ENCODE results near the gene CFAP97D1. TPM values are rescaled to one million over a fixed set of nuclear protein-coding genes. Genes with fewer than 3 reads are reported as not detected.

Gene CFAP97D1
- total RNA-seq (not detected), total RNA-seq (0 to 0.15 reads per million in 2 donors)

GRCh38 chr17:43780135-43780534 lies at the start of gene CFAP97D1:
CFAP97D1 (plus strand) TSS chr17:43780435; CDS start chr17:43780463, 28 bp downstream.
- DNase-seq = no peak
- Mint-ChIP-seq H3K4me1 (peaks cover 10% of the 10 kb centered on the region), H3K36me3 (ENCODE audit: low read depth) (peaks cover 2% of the 10 kb centered on the region), H3K27ac (no peak within 1 kb of the TSS), H3K27me3 (peaks cover 46% of the 10 kb centered on the region), H3K4me3 (peak within 1 kb of the TSS; percentile 84)
- ATAC-seq = no peak
- H3K9me3 ChIP-seq (ENCODE audit: control insufficient read depth, low read length, poor library complexity, severe bottlenecking) = no peaks in the 10 kb centered on the region

- no peaks in the 10 kb centered on the region for H3K9me3 ChIP-seq (ENCODE audit: control insufficient read depth, low read length, poor library complexity, severe bottlenecking)
- H3K27me3 Mint-ChIP-seq = peaks cover 25% of the 10 kb centered on the region
- peaks cover 4% of the 10 kb centered on the region for H3K36me3 Mint-ChIP-seq (ENCODE audit: low read depth)
- H3K4me1 Mint-ChIP-seq = no peaks in the 10 kb centered on the region
- H3K27ac Mint-ChIP-seq = no peak overlapping the region
- DNase-seq (no peak), ATAC-seq (no peak)
- no peak overlapping the region for H3K4me3 Mint-ChIP-seq
These were observed 47.3 kb upstream of the CFAP97D1 start for GRCh38 chr17:43732958-43733357.

GRCh38 chr17:43733956-43734355 lies 46.3 kb upstream of the CFAP97D1 start:
- H3K9me3 ChIP-seq (ENCODE audit: control insufficient read depth, low read length, poor library complexity, severe bottlenecking) = no peaks in the 10 kb centered on the region
- H3K27me3 Mint-ChIP-seq = peaks cover 33% of the 10 kb centered on the region
- no peak for DNase-seq
- H3K36me3 Mint-ChIP-seq (ENCODE audit: low read depth) = peaks cover 4% of the 10 kb centered on the region
- ATAC-seq = no peak
- no peak overlapping the region for H3K4me3 Mint-ChIP-seq
- H3K27ac Mint-ChIP-seq = no peak overlapping the region
- H3K4me1 Mint-ChIP-seq = no peaks in the 10 kb centered on the region

- no peaks in the 10 kb centered on the region for H3K9me3 ChIP-seq (ENCODE audit: control insufficient read depth, low read length, poor library complexity, severe bottlenecking)
- ATAC-seq (no peak), DNase-seq (no peak)
- Mint-ChIP-seq H3K4me1 (no peaks in the 10 kb centered on the region), H3K27ac (no peak overlapping the region), H3K4me3 (no peak overlapping the region), H3K27me3 (peaks cover 37% of the 10 kb centered on the region), H3K36me3 (ENCODE audit: low read depth) (peaks cover 4% of the 10 kb centered on the region)
These were observed 45.9 kb upstream of the CFAP97D1 start for GRCh38 chr17:43734376-43734775.

- Mint-ChIP-seq H3K27ac (no peak overlapping the region), H3K4me1 (no peaks in the 10 kb centered on the region), H3K4me3 (no peak overlapping the region), H3K36me3 (ENCODE audit: low read depth) (peaks cover 5% of the 10 kb centered on the region), H3K27me3 (peaks cover 54% of the 10 kb centered on the region)
- no peak for DNase-seq
- ATAC-seq = no peak
- no peaks in the 10 kb centered on the region for H3K9me3 ChIP-seq (ENCODE audit: control insufficient read depth, low read length, poor library complexity, severe bottlenecking)
These were observed 43.8 kb upstream of the CFAP97D1 start for GRCh38 chr17:43736389-43736788.

- H3K27ac Mint-ChIP-seq = no peak overlapping the region
- H3K4me3 Mint-ChIP-seq = no peak overlapping the region
- peaks cover 61% of the 10 kb centered on the region for H3K27me3 Mint-ChIP-seq
- peaks cover 5% of the 10 kb centered on the region for H3K36me3 Mint-ChIP-seq (ENCODE audit: low read depth)
- DNase-seq (no peak), ATAC-seq (no peak)
- H3K4me1 Mint-ChIP-seq = no peaks in the 10 kb centered on the region
- H3K9me3 ChIP-seq (ENCODE audit: control insufficient read depth, low read length, poor library complexity, severe bottlenecking) = no peaks in the 10 kb centered on the region
These were observed 42.5 kb upstream of the CFAP97D1 start for GRCh38 chr17:43737722-43738121.

GRCh38 chr17:43740541-43740940 lies 39.7 kb upstream of the CFAP97D1 start:
- peaks cover 10% of the 10 kb centered on the region for H3K36me3 Mint-ChIP-seq (ENCODE audit: low read depth)
- no peak for ATAC-seq
- no peaks in the 10 kb centered on the region for H3K9me3 ChIP-seq (ENCODE audit: control insufficient read depth, low read length, poor library complexity, severe bottlenecking)
- H3K27ac Mint-ChIP-seq = no peak overlapping the region
- H3K27me3 Mint-ChIP-seq = peaks cover 79% of the 10 kb centered on the region
- no peak for DNase-seq
- peaks cover 4% of the 10 kb centered on the region for H3K4me1 Mint-ChIP-seq
- no peak overlapping the region for H3K4me3 Mint-ChIP-seq

GRCh38 chr17:43741636-43742035 lies 38.6 kb upstream of the CFAP97D1 start:
- Mint-ChIP-seq H3K4me1 (peaks cover 4% of the 10 kb centered on the region), H3K27me3 (peaks cover 86% of the 10 kb centered on the region), H3K4me3 (no peak overlapping the region), H3K36me3 (ENCODE audit: low read depth) (peaks cover 10% of the 10 kb centered on the region), H3K27ac (no peak overlapping the region)
- DNase-seq = no peak
- H3K9me3 ChIP-seq (ENCODE audit: control insufficient read depth, low read length, poor library complexity, severe bottlenecking) = no peaks in the 10 kb centered on the region
- ATAC-seq = no peak

GRCh38 chr17:43745541-43745940 lies 34.7 kb upstream of the CFAP97D1 start:
- no peak overlapping the region for H3K27ac Mint-ChIP-seq
- peaks cover 10% of the 10 kb centered on the region for H3K36me3 Mint-ChIP-seq (ENCODE audit: low read depth)
- no peaks in the 10 kb centered on the region for H3K9me3 ChIP-seq (ENCODE audit: control insufficient read depth, low read length, poor library complexity, severe bottlenecking)
- no peak for ATAC-seq
- H3K4me1 Mint-ChIP-seq = peaks cover 4% of the 10 kb centered on the region
- no peak for DNase-seq
- peaks cover 83% of the 10 kb centered on the region for H3K27me3 Mint-ChIP-seq
- H3K4me3 Mint-ChIP-seq = no peak overlapping the region

GRCh38 chr17:43750153-43750552 lies 30.1 kb upstream of the CFAP97D1 start:
- H3K9me3 ChIP-seq (ENCODE audit: control insufficient read depth, low read length, poor library complexity, severe bottlenecking) = no peaks in the 10 kb centered on the region
- Mint-ChIP-seq H3K27me3 (peaks cover 81% of the 10 kb centered on the region), H3K4me1 (no peaks in the 10 kb centered on the region), H3K4me3 (no peak overlapping the region), H3K36me3 (ENCODE audit: low read depth) (peaks cover 5% of the 10 kb centered on the region), H3K27ac (no peak overlapping the region)
- DNase-seq = no peak
- no peak for ATAC-seq

- H3K4me1 Mint-ChIP-seq = no peaks in the 10 kb centered on the region
- ATAC-seq (no peak), DNase-seq (no peak)
- peaks cover 81% of the 10 kb centered on the region for H3K27me3 Mint-ChIP-seq
- no peak overlapping the region for H3K4me3 Mint-ChIP-seq
- H3K36me3 Mint-ChIP-seq (ENCODE audit: low read depth) = peaks cover 5% of the 10 kb centered on the region
- no peak overlapping the region for H3K27ac Mint-ChIP-seq
- H3K9me3 ChIP-seq (ENCODE audit: control insufficient read depth, low read length, poor library complexity, severe bottlenecking) = no peaks in the 10 kb centered on the region
These were observed 26.6 kb upstream of the CFAP97D1 start for GRCh38 chr17:43753493-43754129.

- Mint-ChIP-seq H3K27me3 (peaks cover 79% of the 10 kb centered on the region), H3K4me1 (no peaks in the 10 kb centered on the region), H3K36me3 (ENCODE audit: low read depth) (peaks cover 5% of the 10 kb centered on the region), H3K4me3 (no peak overlapping the region), H3K27ac (no peak overlapping the region)
- no peaks in the 10 kb centered on the region for H3K9me3 ChIP-seq (ENCODE audit: control insufficient read depth, low read length, poor library complexity, severe bottlenecking)
- DNase-seq (no peak), ATAC-seq (no peak)
These were observed 25.3 kb upstream of the CFAP97D1 start for GRCh38 chr17:43754947-43755346.

- H3K9me3 ChIP-seq (ENCODE audit: control insufficient read depth, low read length, poor library complexity, severe bottlenecking) = no peaks in the 10 kb centered on the region
- H3K27ac Mint-ChIP-seq = no peak overlapping the region
- ATAC-seq (no peak), DNase-seq (no peak)
- peaks cover 78% of the 10 kb centered on the region for H3K27me3 Mint-ChIP-seq
- H3K4me3 Mint-ChIP-seq = no peak overlapping the region
- peaks cover 5% of the 10 kb centered on the region for H3K36me3 Mint-ChIP-seq (ENCODE audit: low read depth)
- H3K4me1 Mint-ChIP-seq = peaks cover 3% of the 10 kb centered on the region
These were observed 24.8 kb upstream of the CFAP97D1 start for GRCh38 chr17:43755389-43755875.

GRCh38 chr17:43756201-43756600 lies 24.0 kb upstream of the CFAP97D1 start:
- no peak overlapping the region for H3K27ac Mint-ChIP-seq
- H3K9me3 ChIP-seq (ENCODE audit: control insufficient read depth, low read length, poor library complexity, severe bottlenecking) = no peaks in the 10 kb centered on the region
- peaks cover 70% of the 10 kb centered on the region for H3K27me3 Mint-ChIP-seq
- ATAC-seq (no peak), DNase-seq (no peak)
- no peak overlapping the region for H3K4me3 Mint-ChIP-seq
- H3K4me1 Mint-ChIP-seq = peaks cover 3% of the 10 kb centered on the region
- H3K36me3 Mint-ChIP-seq (ENCODE audit: low read depth) = peaks cover 5% of the 10 kb centered on the region

Data from T-helper 17 cell (primary cell).